COR-L47 (cell line): ENCODE results near the gene ITGA2B.
"Not testable (repeated sequence)": the region's sequence is repeated elsewhere in the genome, so short reads cannot be mapped to it uniquely, and the experiment has no call there.

Experiments
- DNase-seq: peaks from one replicate; lab custom pipeline; 2025; lab: John Stamatoyannopoulos, UW

Gene ITGA2B

GRCh38 chr17:44390250-44390870 lies 911 bp upstream of the ITGA2B start:
- no peak for DNase-seq

- no peak for DNase-seq
Measured at GRCh38 chr17:44389723-44390202, 314 bp upstream of the ITGA2B start.

GRCh38 chr17:44387804-44388203 lies 1.6 kb downstream of the ITGA2B start:
- no peak for DNase-seq

DNA sequence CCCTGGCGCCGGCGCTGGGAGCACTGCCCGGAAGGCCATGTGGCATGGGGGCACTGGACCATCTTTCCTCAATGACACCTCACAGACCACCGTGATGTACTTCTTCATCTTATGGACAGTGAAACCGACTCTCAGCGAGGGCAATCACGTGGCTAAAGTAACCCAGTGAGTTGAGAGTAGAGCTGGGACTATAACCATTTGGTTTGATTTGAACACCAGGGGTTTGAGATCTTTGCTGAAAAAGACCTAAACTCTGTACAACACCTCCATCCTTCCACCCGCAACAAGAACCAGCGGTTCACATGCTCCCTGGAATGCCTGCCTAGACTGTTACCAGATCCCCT lies 3.3 kb downstream of the ITGA2B start:
- no peak for DNase-seq

GRCh38 chr17:44385287-44386181 lies 3.9 kb downstream of the ITGA2B start:
- DNase-seq: peak; percentile 63

DNA sequence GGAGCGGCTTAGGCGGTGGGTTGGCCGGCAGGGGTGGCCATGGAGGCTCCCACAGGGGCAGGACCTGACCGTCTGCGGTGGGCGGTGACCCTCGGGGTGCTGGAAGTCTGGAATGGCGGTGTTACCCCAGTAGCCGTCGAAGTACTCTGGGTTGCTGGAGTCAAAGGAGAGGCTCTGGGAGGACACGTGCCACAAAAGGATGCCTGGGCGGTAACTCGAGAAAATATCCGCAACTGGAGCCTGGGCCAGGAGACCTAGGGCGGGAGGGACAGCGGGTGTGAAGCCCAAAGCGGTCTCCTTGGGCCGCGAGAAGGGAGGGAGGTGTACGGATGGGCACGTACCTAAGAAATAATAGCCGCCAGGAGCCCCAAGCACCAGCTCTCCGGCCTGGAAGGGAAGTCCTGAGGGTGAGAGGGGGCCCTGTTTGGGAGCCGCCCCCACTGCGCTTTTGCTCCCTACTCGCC lies 4.6 kb downstream of the ITGA2B start:
- DNase-seq: no peak

DNA sequence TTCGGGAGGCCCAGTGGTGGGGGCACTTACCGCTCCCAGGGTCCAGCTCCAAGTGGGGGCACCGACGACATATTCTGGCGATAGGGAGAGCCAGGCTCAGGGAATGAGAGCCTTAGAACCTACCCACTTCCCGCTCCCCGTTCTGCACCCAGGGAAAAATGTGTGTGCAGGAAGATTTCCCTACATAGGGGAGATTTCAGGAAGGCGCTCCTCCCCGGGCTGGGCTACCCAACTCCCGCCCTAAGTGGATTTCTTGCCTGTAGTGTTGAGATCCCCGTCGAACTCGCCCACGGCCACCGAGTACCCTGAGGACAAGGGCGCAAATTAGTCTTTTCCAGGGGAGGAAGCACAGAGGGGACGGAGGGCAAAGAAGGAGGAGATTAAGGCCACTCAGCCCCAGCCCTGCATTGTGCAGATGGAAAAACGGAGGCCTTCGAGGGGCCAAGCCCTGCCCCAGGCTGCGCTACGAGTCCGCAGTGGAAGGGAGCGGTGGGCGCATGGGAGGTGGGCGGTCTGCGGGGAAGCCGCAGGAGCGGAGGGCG lies 5.1 kb downstream of the ITGA2B start:
- no peak for DNase-seq

GRCh38 chr17:44383861-44384260 lies 5.6 kb downstream of the ITGA2B start:
- no peak for DNase-seq

DNA sequence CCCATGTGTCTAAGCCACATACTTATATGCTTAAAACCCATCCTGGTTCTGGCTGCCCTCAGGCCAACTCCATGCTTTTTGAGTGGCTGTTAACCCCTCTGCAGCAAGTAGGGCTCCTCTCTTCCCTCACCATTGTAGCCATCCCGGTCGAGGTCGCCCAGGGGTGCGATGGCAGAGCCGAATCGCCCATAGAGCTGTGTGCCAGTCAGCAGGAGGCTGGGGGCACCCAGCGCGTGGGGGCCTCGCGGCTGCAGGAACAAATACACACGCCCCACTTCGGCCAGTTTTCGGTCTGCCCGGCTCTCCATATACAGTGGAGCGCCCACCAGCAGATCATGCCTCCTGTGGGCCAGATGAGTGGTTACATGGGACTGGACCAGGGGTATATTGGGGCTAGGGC lies 6.1 kb downstream of the ITGA2B start:
- DNase-seq: no peak

GRCh38 chr17:44382917-44383316 lies 6.5 kb downstream of the ITGA2B start:
- no peak for DNase-seq

- DNase-seq: no peak
Measured at GRCh38 chr17:44381810-44382305, 7.6 kb downstream of the ITGA2B start.

GRCh38 chr17:44380767-44381166 lies 8.7 kb downstream of the ITGA2B start:
- no peak for DNase-seq

DNA sequence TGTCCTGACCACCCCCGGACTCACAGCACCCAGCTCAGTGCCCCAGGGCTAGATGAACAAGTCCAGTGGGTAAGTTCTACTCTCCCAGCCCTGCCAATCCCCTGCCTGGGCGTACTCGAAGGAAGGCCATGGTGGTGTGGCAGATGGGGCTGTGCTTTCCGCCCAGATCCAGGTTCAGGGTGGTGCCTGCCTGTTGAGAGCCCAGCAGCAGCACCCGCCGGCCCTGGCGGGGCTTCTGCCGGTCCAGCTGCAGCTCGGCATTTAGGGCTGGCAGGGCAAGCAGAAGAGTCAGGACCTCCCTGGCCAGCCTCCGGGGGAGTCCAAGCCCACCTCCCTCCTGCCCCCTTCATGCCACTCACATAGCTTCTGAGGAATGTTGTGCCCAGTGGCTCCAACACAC lies 9.6 kb downstream of the ITGA2B start:
- no peak for DNase-seq

- no peak for DNase-seq
Measured at GRCh38 chr17:44378171-44378705, 11.2 kb downstream of the ITGA2B start.

GRCh38 chr17:44376779-44377178 lies 12.7 kb downstream of the ITGA2B start:
- no peak for DNase-seq

DNA sequence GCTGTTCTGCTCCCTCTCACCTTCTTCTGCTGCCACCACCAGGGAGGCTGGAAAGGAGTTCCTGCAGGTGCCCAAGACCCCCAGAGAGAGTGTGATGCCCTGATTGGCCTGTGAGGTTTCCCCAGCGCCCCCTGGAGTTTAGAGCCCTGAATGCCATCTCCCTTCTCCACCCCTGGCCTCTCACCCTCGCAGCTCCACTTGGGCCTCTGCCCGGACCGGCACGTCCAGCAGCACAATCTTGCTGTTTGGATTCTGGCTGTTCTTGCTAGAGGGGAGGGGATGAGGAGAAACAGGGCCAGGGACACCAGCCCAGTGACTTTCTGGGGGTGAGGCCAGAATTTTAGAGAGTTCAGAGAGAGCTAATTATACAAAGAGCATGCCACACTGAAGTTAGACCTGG lies 13.3 kb downstream of the ITGA2B start:
- no peak for DNase-seq

- no peak for DNase-seq
Measured at GRCh38 chr17:44375196-44376017, 14.0 kb downstream of the ITGA2B start.

GRCh38 chr17:44374306-44375195 lies 14.9 kb downstream of the ITGA2B start:
- DNase-seq: no peak

GRCh38 chr17:44372036-44372435 lies 17.4 kb downstream of the ITGA2B start:
- no peak for DNase-seq

- DNase-seq: not testable (repeated sequence)
Measured at GRCh38 chr17:44369414-44370023, 19.9 kb downstream of the ITGA2B start.
